Measurements from ENCODE around the gene FGF12. TPM values are rescaled to one million over a fixed set of nuclear protein-coding genes. Genes with fewer than 3 reads are reported as not detected.

Gene FGF12
- total and polyA plus RNA-seq, 2 donors (not counting 1 experiment from before 2014, with no cell fraction given): 0.03 TPM; not detected in 1

- CTCF ChIA-PET: no interaction called here
- no peaks in the 10 kb centered on the region for H3K9me3 ChIP-seq (ENCODE audit: control extremely low read depth in 1 of 3, control insufficient read depth in 2 of 3, insufficient read depth in 1 of 3, low read length in 2 of 3)
- no peaks in the 10 kb centered on the region for H3K9me3 Mint-ChIP-seq (ENCODE audit: insufficient read depth)
Observed at GRCh38 chr3:192700885-192701284, 26.5 kb downstream of the FGF12 start.

GRCh38 chr3:192696943-192697587 is 30.3 kb downstream of the FGF12 start:
- no peaks in the 10 kb centered on the region for H3K4me1 ChIP-seq (ENCODE audit: control insufficient read depth in 2 of 2, insufficient read depth in 2 of 2, low read length in 2 of 2)
- POLR2A ChIA-PET: no interaction called here
- no peak for TF ChIP-seq EZH2 (IDR thresholded peaks at IDR 0.05; ENCODE audit: borderline replicate concordance, insufficient read depth, low read depth, low read length, poor library complexity, severe bottlenecking)
- no peak for TF ChIP-seq CTCF (IDR thresholded peaks at IDR 0.05)
- DNase-seq (no peak), ATAC-seq (ENCODE audit: low read depth) (no peak)
- no peaks in the 10 kb centered on the region for H4K20me1 ChIP-seq (ENCODE audit: control insufficient read depth, insufficient read depth, low read length, poor library complexity, severe bottlenecking)
- H3K27me3 Mint-ChIP-seq: no peaks in the 10 kb centered on the region
- H3K36me3 ChIP-seq (replicated peaks in 1 of 2; ENCODE audit: control extremely low read depth in 1 of 2, control insufficient read depth in 1 of 2, extremely low read depth in 1 of 2, insufficient read depth in 2 of 2, low read length in 1 of 2): no peaks in the 10 kb centered on the region
- no peak overlapping the region for H3K4me3 ChIP-seq (ENCODE audit: control extremely low read depth in 1 of 5, extremely low read depth in 1 of 5, insufficient read depth in 1 of 5, low read depth in 2 of 5, low read length in 4 of 5)
- no peaks in the 10 kb centered on the region for H3K9me3 ChIP-seq (ENCODE audit: control extremely low read depth in 1 of 3, control insufficient read depth in 2 of 3, insufficient read depth in 1 of 3, low read length in 2 of 3)
- H3K9ac ChIP-seq (ENCODE audit: low read length): no peak overlapping the region
- H2AFZ ChIP-seq (ENCODE audit: insufficient read depth, low read depth, low read length, poor library complexity, severe bottlenecking): no peak overlapping the region
- H3K79me2 ChIP-seq (ENCODE audit: control insufficient read depth, insufficient read depth, low read length): no peaks in the 10 kb centered on the region
- H3K4me1 Mint-ChIP-seq: no peaks in the 10 kb centered on the region
- no peak overlapping the region for H3K27ac ChIP-seq (ENCODE audit: low read length in 2 of 2)
- H3K4me3 Mint-ChIP-seq: no peak overlapping the region
- no peaks in the 10 kb centered on the region for H3K27me3 ChIP-seq (replicated peaks in 1 of 4; ENCODE audit: control extremely low read depth in 1 of 4, control insufficient read depth in 3 of 4, insufficient read depth in 4 of 4, low read length in 3 of 4)
- CTCF ChIA-PET: no interaction called here
- WGBS (ENCODE audit: insufficient coverage): no CpG with 5 or more reads among the region's 2 CpGs
- intact Hi-C loops (cut with micrococcal nuclease): no loop called here
- no peak overlapping the region for H3K27ac Mint-ChIP-seq
- no peaks in the 10 kb centered on the region for H3K9me3 Mint-ChIP-seq (ENCODE audit: insufficient read depth)
- no peak overlapping the region for H3K4me2 ChIP-seq (replicated peaks; ENCODE audit: low read depth, low read length, poor library complexity, severe bottlenecking)

More at GRCh38 chr3:192700885-192701284, 26.5 kb downstream of the FGF12 start:
- Histone ChIP-seq H3K4me3 (ENCODE audit: control extremely low read depth in 1 of 5, extremely low read depth in 1 of 5, insufficient read depth in 1 of 5, low read depth in 2 of 5, low read length in 4 of 5) (no peak overlapping the region), H3K27me3 (replicated peaks in 1 of 4; ENCODE audit: control extremely low read depth in 1 of 4, control insufficient read depth in 3 of 4, insufficient read depth in 4 of 4, low read length in 3 of 4) (no peaks in the 10 kb centered on the region), H3K9ac (ENCODE audit: low read length) (no peak overlapping the region), H3K79me2 (ENCODE audit: control insufficient read depth, insufficient read depth, low read length) (no peaks in the 10 kb centered on the region), H3K4me2 (replicated peaks; ENCODE audit: low read depth, low read length, poor library complexity, severe bottlenecking) (no peak overlapping the region), H3K4me1 (ENCODE audit: control insufficient read depth in 2 of 2, insufficient read depth in 2 of 2, low read length in 2 of 2) (no peaks in the 10 kb centered on the region), H4K20me1 (ENCODE audit: control insufficient read depth, insufficient read depth, low read length, poor library complexity, severe bottlenecking) (no peaks in the 10 kb centered on the region), H3K27ac (ENCODE audit: low read length in 2 of 2) (no peak overlapping the region), H2AFZ (ENCODE audit: insufficient read depth, low read depth, low read length, poor library complexity, severe bottlenecking) (no peak overlapping the region), H3K36me3 (replicated peaks in 1 of 2; ENCODE audit: control extremely low read depth in 1 of 2, control insufficient read depth in 1 of 2, extremely low read depth in 1 of 2, insufficient read depth in 2 of 2, low read length in 1 of 2) (no peaks in the 10 kb centered on the region)
- POLR2A ChIA-PET: no interaction called here
- ATAC-seq (ENCODE audit: low read depth): no peak
- Mint-ChIP-seq H3K27me3 (no peaks in the 10 kb centered on the region), H3K27ac (no peak overlapping the region), H3K4me3 (no peak overlapping the region), H3K4me1 (no peaks in the 10 kb centered on the region)
- intact Hi-C loops (cut with micrococcal nuclease): no loop called here
- TF ChIP-seq EZH2 (IDR thresholded peaks at IDR 0.05; ENCODE audit: borderline replicate concordance, insufficient read depth, low read depth, low read length, poor library complexity, severe bottlenecking): no peak
- no peak for TF ChIP-seq CTCF (IDR thresholded peaks at IDR 0.05)
- DNase-seq: no peak
